ENCODE results near the gene RNF166. TPM values are rescaled to one million over a fixed set of nuclear protein-coding genes. Genes with fewer than 3 reads are reported as not detected.

The RNF166 gene
- total RNA-seq, 1 experiment from 2014 or later: 46.2 TPM

DNA sequence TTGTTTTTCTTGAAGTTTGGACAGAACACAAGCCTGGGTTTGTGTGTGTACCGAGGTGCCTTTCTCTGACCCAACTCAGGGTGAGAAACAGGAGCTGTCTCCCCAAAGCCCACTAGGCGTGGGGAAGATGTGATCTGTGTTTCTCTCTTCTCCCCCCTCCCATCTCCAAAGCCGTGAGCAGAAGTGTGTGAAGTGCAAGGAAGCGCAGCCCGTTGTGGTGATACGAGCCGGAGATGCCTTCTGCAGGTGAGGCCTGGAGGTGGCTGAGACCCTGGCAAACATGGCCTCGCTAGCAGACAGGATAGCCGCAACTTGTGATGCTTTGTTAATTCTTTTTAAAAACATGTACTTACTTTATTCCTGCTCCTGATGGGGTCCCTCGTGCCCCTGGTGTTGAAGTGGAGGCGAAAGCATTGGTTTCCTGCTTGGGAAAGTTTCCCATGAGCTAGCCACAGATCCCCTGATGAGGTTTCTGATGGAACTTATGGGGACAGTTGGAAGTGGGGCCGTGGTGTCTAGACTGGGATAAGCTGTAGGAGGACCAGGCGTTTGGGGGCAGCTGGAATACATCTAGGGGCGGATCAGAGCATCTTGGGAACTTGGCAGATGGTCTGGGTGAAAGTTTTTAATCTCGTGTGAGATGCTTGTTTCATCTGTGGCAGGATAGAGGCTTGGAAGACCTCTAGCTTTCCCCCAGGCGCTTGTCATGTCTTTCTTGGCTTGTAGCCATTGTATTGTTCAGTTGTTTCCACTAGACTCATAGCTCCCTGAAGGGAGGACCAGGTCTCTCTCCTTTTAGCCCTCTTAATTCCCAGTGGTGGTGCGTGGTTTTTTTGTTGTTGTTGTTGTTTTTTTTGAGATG lies 988 bp upstream of the RNF166 start:
- TF ChIP-seq, protein P1, sequence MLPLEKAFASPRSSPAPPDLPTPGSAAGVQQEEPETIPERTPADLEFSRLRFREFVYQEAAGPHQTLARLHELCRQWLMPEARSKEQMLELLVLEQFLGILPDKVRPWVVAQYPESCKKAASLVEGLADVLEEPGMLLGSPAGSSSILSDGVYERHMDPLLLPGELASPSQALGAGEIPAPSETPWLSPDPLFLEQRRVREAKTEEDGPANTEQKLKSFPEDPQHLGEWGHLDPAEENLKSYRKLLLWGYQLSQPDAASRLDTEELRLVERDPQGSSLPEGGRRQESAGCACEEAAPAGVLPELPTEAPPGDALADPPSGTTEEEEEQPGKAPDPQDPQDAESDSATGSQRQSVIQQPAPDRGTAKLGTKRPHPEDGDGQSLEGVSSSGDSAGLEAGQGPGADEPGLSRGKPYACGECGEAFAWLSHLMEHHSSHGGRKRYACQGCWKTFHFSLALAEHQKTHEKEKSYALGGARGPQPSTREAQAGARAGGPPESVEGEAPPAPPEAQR (CRISPR knock-in tag; IDR thresholded peaks at IDR 0.05): no peak
- TF ChIP-seq JAZF1 (CRISPR knock-in tag; IDR thresholded peaks at IDR 0.05) (no peak), CBFB (CRISPR knock-in tag; IDR thresholded peaks at IDR 0.05; ENCODE audit: low read depth) (no peak), FOXK1 (CRISPR knock-in tag; IDR thresholded peaks at IDR 0.05) (no peak), ZNF317 (CRISPR knock-in tag; IDR thresholded peaks at IDR 0.05; ENCODE audit: borderline replicate concordance, low read depth) (no peak), NR1H2 (CRISPR knock-in tag; IDR thresholded peaks at IDR 0.05) (no peak)
- TF ChIP-seq, protein P2, sequence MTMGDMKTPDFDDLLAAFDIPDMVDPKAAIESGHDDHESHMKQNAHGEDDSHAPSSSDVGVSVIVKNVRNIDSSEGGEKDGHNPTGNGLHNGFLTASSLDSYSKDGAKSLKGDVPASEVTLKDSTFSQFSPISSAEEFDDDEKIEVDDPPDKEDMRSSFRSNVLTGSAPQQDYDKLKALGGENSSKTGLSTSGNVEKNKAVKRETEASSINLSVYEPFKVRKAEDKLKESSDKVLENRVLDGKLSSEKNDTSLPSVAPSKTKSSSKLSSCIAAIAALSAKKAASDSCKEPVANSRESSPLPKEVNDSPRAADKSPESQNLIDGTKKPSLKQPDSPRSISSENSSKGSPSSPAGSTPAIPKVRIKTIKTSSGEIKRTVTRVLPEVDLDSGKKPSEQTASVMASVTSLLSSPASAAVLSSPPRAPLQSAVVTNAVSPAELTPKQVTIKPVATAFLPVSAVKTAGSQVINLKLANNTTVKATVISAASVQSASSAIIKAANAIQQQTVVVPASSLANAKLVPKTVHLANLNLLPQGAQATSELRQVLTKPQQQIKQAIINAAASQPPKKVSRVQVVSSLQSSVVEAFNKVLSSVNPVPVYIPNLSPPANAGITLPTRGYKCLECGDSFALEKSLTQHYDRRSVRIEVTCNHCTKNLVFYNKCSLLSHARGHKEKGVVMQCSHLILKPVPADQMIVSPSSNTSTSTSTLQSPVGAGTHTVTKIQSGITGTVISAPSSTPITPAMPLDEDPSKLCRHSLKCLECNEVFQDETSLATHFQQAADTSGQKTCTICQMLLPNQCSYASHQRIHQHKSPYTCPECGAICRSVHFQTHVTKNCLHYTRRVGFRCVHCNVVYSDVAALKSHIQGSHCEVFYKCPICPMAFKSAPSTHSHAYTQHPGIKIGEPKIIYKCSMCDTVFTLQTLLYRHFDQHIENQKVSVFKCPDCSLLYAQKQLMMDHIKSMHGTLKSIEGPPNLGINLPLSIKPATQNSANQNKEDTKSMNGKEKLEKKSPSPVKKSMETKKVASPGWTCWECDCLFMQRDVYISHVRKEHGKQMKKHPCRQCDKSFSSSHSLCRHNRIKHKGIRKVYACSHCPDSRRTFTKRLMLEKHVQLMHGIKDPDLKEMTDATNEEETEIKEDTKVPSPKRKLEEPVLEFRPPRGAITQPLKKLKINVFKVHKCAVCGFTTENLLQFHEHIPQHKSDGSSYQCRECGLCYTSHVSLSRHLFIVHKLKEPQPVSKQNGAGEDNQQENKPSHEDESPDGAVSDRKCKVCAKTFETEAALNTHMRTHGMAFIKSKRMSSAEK (CRISPR knock-in tag; IDR thresholded peaks at IDR 0.05; ENCODE audit: borderline replicate concordance): no peak
- TF ChIP-seq, protein P3, sequence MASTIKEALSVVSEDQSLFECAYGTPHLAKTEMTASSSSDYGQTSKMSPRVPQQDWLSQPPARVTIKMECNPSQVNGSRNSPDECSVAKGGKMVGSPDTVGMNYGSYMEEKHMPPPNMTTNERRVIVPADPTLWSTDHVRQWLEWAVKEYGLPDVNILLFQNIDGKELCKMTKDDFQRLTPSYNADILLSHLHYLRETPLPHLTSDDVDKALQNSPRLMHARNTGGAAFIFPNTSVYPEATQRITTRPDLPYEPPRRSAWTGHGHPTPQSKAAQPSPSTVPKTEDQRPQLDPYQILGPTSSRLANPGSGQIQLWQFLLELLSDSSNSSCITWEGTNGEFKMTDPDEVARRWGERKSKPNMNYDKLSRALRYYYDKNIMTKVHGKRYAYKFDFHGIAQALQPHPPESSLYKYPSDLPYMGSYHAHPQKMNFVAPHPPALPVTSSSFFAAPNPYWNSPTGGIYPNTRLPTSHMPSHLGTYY (CRISPR knock-in tag; IDR thresholded peaks at IDR 0.05): no peak
- TF ChIP-seq, protein P4, sequence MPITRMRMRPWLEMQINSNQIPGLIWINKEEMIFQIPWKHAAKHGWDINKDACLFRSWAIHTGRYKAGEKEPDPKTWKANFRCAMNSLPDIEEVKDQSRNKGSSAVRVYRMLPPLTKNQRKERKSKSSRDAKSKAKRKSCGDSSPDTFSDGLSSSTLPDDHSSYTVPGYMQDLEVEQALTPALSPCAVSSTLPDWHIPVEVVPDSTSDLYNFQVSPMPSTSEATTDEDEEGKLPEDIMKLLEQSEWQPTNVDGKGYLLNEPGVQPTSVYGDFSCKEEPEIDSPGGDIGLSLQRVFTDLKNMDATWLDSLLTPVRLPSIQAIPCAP (CRISPR knock-in tag; IDR thresholded peaks at IDR 0.05): no peak
- DNase-seq (ENCODE audit: low spot score): no peak
- H3K4me1 Mint-ChIP-seq: peaks cover 19% of the 10 kb centered on the region
- H3K27me3 Mint-ChIP-seq (ENCODE audit: low read depth): no peaks in the 10 kb centered on the region
- ChIA-PET POLR2A (no interaction called here), CTCF (interaction anchor here (0.6 to 6.8 kb wide), 3 partner anchors 30 to 142 kb away, joined by 3 to 46 read pairs (median 3); no protein-coding TSS in a partner anchor)
- peak overlapping the region; percentile 42 for H3K27ac Mint-ChIP-seq
- no peaks in the 10 kb centered on the region for H3K9me3 Mint-ChIP-seq
- peak overlapping the region; percentile 85 for H3K4me3 Mint-ChIP-seq
- no peak for ATAC-seq
- H3K36me3 Mint-ChIP-seq: no peaks in the 10 kb centered on the region

DNA sequence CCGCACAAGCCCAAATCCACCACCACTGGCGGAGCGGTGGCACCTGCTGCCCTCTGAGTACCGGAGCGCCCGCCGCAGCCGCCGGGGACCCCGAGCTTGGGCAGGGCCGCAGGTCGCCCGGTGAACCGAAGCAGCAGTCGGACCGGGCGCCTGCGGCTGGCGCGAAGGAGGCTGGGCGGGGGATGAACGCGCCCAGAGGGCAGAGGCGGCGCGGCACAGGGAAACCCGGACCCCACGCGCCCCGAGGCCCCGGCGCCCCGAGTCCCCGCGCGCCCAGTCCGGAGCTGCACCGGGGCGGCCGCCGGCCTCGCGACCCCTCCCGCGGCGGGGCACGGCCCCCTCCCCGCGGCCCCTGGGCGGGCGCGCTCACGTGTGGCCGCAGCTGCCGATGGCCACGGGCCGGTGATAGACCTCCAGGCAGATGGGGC lies 393 bp downstream of the RNF166 start:
- peaks cover 19% of the 10 kb centered on the region for H3K4me1 Mint-ChIP-seq
- H3K9me3 Mint-ChIP-seq: no peaks in the 10 kb centered on the region
- ChIA-PET POLR2A (interaction anchor here (1.0 kb wide), 1 partner anchor 43 kb away, joined by 3 read pairs; the partner anchor contains the start of gene MVD), CTCF (interaction anchor here (1.3 to 6.8 kb wide), 4 partner anchors 21 to 88 kb away, joined by 3 to 46 read pairs (median 7); no protein-coding TSS in a partner anchor)
- H3K4me3 Mint-ChIP-seq: peak overlapping the region; percentile 84
- ATAC-seq: peak; percentile 12
- no peaks in the 10 kb centered on the region for H3K27me3 Mint-ChIP-seq (ENCODE audit: low read depth)
- no peak overlapping the region for H3K27ac Mint-ChIP-seq
- no peak for DNase-seq (ENCODE audit: low spot score)
- H3K36me3 Mint-ChIP-seq: no peaks in the 10 kb centered on the region
- TF ChIP-seq TP53 (CRISPR knock-in tag; IDR thresholded peaks at IDR 0.05): no peak
- no peak for TF ChIP-seq RELA (CRISPR knock-in tag; IDR thresholded peaks at IDR 0.05; ENCODE audit: borderline replicate concordance)
- TF ChIP-seq, protein P5, sequence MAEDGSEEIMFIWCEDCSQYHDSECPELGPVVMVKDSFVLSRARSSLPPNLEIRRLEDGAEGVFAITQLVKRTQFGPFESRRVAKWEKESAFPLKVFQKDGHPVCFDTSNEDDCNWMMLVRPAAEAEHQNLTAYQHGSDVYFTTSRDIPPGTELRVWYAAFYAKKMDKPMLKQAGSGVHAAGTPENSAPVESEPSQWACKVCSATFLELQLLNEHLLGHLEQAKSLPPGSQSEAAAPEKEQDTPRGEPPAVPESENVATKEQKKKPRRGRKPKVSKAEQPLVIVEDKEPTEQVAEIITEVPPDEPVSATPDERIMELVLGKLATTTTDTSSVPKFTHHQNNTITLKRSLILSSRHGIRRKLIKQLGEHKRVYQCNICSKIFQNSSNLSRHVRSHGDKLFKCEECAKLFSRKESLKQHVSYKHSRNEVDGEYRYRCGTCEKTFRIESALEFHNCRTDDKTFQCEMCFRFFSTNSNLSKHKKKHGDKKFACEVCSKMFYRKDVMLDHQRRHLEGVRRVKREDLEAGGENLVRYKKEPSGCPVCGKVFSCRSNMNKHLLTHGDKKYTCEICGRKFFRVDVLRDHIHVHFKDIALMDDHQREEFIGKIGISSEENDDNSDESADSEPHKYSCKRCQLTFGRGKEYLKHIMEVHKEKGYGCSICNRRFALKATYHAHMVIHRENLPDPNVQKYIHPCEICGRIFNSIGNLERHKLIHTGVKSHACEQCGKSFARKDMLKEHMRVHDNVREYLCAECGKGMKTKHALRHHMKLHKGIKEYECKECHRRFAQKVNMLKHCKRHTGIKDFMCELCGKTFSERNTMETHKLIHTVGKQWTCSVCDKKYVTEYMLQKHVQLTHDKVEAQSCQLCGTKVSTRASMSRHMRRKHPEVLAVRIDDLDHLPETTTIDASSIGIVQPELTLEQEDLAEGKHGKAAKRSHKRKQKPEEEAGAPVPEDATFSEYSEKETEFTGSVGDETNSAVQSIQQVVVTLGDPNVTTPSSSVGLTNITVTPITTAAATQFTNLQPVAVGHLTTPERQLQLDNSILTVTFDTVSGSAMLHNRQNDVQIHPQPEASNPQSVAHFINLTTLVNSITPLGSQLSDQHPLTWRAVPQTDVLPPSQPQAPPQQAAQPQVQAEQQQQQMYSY (CRISPR knock-in tag; IDR thresholded peaks at IDR 0.05): no peak
- no peak for TF ChIP-seq ZNF263 (CRISPR knock-in tag; IDR thresholded peaks at IDR 0.05; ENCODE audit: low read depth)
- no peak for TF ChIP-seq ZNF219 (CRISPR knock-in tag; IDR thresholded peaks at IDR 0.05; ENCODE audit: borderline replicate concordance)
- TF ChIP-seq, protein P6, sequence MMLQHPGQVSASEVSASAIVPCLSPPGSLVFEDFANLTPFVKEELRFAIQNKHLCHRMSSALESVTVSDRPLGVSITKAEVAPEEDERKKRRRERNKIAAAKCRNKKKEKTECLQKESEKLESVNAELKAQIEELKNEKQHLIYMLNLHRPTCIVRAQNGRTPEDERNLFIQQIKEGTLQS (CRISPR knock-in tag; conservative IDR thresholded peaks at IDR 0.05): no peak
- TF ChIP-seq, protein P7, sequence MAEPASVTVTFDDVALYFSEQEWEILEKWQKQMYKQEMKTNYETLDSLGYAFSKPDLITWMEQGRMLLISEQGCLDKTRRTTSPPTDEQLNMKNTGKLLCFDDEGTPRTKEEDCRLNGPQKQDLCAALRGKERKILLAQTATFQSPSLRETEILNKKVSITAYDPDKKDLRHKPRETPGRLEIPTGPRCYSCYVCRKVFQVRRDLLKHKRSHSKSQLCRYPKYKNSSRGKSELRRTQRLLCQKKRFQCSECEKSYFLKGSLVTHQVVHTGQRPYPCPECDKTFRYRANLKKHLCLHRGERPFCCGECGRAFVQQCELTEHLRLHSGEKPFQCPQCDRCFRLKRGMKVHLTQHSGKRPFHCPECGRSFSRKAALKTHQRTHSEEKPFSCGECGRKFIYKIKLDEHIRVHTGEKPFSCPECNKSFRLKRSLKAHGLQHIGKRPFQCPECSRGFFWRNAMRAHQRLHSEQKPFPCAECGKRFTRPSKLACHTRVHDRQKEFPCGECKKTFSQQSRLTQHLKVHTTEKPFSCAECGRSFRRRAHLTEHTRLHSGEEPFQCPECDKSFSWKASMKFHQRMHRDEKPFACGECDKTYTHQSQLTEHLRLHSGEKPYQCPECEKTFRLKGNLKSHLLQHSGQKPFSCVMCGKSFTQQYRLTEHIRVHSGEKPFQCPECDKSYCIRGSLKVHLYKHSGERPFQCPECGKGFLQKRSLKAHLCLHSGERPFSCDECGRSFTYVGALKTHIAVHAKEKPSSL (CRISPR knock-in tag; conservative IDR thresholded peaks at IDR 0.05): no peak

Data from WTC11 (cell line).